GM19372 (cell line): Measurements from ENCODE around the gene GPR152.
"Not testable (repeated sequence)": the region's sequence is repeated elsewhere in the genome, so short reads cannot be mapped to it uniquely, and the experiment has no call there.

Source experiments
- ATAC-seq: cut with Tn5 transposase; IDR thresholded peaks from one replicate; pipeline ENCODE4 v1.9.1; 2021; ENCODE audit warnings: mild to moderate bottlenecking, low read depth, moderate library complexity; ENCODE audit not compliant: unreplicated experiment

Gene GPR152

DNA sequence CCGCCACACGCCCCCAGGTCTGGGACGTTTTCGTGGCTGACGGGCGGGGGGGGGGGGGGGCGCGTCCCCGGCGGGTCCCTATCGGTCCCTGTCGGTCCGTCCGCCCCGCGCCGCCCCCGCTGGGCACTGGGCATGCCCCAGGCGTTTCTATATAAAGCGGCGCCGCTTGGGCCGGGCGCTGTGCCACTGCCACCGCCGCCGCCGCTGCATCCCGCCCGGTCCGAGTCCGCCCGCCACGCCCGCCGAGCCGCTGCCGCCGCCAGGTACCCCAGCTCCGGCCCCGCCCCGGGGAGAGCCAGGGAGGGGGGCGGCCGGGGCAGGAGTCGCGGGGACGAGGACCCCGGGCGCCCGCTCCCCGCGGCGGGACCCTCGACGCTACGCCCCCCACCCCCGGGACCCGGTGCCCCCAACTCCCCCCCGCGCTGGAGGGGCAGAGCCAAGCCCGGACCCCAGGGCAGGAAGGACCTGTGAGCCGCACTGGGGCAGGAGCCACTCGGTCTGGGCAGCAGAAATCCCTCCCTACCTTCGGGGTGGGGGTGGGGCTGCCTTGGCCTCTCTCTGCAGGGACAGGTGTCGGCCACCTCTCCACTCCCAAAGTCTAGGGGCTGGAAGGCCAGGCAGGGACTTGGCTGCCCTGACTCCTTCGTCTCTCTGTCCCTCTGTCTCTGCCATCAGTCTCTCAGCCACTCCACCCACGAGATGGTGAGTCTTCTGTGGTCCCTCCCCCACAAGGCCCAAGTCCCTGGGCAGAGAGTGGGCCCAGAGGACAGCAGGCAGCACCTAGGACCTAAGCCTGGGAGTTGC lies 36.8 kb downstream of the GPR152 start, which contains the start of gene CARNS1:
CARNS1 (plus strand) TSS at position 178 of the 804 bp plus-strand sequence; CDS start at position 700, 522 bp downstream.
- ATAC-seq = no peak

DNA sequence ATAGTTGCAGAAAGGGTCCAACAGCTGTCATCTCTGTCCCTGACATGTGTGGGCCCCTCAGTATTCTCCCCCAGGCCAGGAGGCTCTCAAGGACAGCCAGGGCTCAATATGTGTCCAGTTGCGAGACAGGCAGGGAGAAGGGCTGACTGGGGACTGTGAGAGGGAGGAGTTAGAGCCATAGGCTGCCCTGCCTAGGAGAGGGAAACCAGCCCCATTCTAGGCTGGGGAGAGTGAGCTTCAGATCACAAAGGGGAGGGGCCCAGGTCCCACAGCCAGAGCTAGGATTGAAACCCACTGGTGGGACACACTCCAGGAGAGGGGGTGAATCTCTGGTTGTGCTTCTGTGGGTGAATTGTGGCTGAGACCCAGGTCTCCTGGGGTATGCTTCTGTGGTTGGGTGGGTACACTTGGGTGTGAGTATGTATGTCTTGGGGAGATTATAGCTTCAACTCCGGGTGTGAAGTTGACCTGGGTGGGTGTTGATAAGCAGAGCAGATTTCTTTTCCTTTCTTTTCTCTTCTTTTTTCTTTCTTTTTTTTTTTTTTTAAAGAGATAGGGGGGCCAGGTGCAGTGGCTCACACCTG lies 39.2 kb downstream of the GPR152 start:
- ATAC-seq = no peak

DNA sequence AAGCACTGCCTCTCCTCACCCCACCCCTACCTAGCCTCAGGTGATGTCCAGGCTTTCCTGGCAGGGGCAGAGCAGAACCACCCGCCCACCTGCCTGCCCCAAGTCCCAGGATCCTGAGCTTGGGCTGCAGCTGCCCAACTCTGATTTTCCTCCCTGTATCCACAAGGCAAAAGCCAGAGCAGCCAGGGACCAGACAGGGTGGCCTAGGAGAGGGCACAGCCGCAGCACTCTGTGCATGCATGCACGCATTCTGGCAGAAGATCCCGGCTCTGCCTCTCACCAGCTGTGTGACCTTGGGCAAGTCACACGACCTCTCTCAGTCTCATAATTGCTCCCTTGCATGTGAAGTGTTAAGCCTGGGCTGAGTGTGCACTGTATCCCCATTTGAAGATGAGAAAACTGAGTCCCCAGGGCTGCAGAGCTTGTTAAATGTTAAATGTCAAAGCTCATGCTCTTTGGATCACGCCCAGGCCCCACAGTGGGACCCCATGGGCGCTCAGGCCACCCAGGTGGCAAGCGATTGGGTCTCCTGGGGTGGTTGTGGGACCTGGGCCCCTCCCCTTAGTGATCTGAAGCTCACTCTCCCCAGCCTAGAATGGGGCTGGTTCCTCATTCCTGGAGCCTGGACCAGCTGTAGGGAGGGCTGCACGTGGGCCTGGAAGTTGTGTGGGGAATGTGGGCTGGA lies 39.9 kb downstream of the GPR152 start:
- ATAC-seq = no peak

DNA sequence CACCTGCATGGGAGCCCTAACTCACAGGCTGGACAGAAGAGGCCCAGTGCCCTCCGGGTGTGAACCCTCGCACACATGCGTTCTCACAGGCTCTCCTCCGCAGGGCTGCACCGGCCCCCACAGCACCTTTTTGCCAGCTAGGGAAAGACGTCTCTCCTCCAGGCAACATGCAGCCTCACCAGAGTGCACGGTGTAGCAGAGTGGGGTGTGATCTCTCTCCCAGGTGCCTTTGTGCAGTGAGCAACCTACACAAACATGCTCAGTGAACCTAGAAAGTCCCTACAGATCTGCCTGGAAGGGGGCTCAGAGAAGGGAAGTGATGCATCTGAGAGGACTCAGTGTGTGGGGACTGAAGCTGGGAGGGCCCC lies 40.8 kb downstream of the GPR152 start:
- ATAC-seq = no peak

DNA sequence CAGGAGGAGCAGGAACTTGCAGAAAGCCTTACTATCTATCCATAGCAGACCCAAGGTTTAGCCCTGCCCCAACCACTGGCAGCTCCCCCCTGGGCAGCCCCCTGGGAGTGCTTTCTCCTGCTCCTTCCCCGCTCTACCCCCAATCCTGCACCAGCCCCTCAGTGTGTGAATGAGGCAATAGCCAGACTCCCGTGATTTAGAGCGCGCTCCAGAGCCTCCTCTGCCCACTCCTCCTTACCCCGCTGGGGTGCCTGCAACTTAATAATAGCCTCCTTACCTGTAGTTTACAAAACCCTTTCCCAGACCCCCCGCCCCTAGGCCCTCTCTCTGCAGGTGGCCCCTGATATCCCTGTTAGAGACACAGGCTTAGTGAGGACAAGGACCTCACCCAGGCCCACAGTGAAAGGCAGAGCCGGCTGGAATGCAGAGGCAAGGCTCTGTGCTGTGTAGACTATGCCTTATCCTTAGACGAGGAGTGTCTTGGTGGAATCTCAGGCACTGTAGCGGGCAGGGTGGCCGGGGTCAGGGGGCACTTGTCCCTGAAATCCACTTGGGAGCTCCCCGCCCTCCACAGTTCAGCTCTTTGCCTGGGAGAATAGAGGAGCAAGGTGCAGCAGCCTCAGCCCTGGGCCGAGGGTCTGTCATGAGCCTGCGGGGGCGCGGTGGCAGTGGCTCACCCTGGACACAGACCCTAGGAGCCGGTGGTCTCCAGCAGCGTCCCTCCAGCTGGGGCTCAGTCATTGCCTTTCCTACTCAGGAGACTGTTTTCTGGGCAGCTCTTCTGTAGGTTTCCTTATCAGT lies 41.3 kb downstream of the GPR152 start:
- no peak for ATAC-seq

DNA sequence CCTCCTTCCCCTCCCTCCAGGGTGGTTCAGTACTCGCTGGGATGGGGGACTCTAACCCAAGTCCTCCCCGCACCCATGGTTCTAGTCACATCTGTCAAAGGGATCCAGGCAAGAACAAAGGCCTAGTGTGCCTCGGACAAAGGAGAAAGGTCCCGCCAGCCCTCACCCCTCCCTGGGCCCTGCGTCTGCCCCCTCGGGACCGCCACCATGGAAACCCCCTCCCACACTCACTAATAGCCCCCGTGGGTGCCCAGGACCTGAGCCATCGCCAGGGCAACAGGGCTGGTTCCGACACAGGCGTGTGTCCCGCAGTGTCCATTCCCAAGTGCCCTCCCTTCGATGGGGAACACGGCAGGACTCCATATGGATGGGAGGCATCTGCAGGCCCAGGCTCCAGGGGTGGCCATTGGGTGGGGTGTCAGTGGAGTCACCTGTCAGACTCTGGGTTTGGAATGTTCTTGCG lies 42.1 kb downstream of the GPR152 start:
- no peak for ATAC-seq

DNA sequence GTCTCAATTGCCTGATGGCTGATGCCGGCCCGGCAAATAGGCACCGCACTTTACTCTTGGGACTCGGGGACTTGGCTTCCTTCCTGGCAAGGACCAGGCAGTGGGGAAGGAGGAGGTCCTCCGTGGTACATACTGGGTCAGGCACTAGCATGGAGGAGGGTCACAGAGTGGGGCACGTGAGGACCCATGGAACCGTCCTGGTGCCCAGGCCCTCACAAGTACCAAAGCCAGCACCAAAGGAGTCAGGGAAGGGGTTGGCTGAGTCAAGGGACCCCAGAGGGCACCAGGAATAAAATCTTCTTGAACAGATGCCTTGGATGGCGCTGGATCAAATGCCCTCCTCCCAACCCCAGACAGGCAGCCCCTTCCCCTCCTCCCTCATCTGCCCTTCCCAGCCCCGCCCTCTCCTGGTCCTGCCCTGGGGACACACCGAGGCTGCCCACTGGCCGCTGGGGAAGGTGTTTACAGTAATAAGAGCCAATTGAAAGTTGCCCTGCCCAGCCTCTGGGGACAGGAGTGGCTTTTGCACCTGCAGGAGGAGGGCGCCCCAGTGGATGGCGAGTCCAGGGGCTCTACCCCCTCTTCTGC lies 42.7 kb downstream of the GPR152 start:
- ATAC-seq = no peak

DNA sequence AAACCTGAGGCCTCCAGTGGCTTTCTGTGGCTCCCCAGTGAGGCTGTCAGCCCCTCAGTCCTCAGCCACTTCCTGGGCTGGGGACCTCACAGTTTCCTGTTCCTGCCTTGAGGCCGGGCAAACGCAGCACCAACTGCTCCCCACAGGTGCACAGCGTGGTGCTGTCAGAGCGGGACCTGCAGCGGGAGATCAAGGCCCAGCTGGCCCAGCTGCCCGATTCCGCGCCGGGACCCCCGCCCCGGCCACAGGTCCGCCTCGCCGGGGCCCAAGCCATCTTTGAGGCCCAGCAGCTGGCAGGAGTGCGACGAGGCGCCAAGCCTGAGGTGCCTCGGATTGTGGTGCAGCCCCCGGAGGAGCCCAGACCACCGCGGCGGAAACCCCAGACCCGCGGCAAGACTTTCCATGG lies 43.3 kb downstream of the GPR152 start:
- no peak for ATAC-seq

DNA sequence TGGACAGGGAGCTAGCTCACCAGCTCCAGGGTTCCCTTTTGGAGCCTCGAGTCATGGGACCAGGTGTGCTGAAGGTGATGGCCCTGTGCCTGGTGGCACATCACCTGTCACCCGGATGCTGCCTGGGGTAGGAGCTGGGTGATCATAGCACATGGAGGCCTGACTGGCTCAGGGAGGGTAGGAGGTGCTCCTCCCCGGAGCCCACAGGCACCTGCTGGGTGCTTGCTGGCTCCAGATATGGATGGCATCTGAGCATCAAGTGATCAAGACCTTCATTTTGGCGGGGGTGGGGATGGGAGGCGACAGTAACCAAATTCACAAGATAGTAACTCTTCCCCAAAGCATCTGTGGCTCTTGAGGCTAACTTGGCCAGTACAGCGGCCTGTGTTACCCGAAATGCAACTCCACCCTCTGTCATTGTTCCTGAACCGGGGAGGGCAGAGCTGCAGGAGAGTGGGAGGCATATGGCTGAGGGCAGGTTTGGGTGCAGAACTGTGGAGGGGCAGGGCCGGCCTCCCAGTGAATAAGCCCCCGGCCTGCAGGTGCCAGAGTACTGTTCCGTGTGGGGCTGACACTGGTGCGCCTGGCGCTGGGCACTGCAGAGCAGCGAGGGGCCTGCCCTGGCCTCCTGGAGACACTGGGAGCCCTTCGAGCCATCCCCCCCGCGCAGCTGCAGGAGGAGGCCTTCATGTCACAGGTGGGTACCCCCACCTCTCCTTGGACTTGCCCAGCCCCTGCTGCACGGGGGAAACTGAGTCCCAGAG lies 43.9 kb downstream of the GPR152 start:
- no peak for ATAC-seq

DNA sequence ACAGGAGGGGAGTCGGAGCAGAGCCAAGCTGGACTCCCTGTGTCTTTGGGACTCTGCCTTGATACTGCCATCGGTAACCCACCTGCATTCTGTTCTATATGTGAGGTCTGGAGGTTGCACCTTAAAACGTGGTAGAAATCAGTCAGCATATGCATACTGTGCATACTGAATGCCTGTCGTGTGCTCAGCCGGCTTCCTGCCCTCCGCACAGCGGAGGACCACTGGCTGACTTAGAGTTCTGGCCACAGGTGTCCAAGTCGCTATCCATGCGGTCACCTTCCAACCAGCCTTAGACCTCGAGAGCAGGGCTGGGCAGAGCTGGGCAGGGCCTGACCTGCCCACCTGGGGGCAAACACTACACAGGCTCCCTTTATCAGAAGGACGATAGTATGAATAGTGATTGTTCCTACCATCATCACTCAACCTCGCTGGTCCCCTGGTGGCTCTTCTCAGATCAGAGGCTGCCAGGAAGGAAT lies 44.8 kb downstream of the GPR152 start:
- no peak for ATAC-seq

DNA sequence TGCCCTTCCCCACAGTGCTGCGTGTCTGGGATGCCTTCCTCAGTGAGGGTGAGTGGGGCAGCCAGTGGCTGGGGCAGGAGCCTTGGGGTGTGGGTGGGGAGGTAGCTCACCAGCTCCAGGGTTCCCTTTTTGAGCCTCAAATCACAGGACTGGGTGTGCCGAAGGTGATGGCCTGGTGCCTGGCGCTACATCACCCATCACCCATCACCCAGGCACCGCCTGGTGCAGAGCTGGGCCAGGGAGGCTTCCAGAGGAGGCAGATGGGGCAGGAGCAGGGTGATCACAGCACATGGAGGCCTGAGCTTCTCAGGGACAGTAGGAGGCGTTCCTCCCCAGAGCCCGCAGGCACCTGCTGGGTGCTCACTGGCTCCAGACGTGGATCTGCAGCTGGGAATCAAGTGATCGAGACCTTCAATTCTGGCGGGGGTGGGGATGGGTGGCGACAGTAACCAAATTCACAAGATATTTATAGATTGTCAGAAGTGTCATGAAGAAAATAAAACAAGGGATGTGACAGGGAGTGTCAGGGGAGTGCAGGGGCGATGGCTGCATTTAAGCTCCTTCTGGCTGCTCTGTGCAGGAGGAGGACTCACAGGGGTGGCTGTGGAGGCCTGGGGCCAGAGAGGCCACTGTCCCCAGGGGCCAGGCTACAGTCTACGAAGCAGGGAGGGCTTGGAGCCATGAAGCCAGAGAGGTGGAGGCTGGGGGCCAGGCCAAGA lies 45.4 kb downstream of the GPR152 start:
- no peak for ATAC-seq

DNA sequence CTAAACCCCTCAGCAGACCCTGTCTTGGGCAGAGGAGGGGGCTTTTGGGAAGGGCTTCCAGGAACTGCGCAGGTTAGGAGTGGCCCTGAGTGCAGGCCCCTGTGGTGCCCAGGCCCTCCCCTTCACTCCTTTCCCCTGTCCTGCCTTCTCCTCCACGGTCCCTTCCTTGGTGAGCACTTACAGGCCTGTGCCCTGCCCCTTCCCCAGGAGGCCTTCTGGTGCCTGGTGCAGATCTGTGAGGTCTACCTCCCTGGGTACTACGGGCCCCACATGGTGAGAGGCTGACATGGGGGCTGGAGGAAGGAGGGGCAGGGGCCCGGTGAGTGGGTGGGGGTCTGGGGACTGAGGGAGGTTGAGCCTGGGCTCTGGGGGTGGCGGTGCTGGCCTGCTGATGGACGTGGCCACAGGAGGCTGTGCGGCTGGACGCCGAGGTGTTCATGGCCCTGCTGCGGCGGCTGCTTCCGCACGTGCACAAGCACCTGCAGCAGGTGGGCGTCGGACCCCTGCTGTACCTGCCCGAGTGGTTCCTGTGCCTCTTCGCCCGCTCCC lies 46.0 kb downstream of the GPR152 start:
- ATAC-seq = no peak

DNA sequence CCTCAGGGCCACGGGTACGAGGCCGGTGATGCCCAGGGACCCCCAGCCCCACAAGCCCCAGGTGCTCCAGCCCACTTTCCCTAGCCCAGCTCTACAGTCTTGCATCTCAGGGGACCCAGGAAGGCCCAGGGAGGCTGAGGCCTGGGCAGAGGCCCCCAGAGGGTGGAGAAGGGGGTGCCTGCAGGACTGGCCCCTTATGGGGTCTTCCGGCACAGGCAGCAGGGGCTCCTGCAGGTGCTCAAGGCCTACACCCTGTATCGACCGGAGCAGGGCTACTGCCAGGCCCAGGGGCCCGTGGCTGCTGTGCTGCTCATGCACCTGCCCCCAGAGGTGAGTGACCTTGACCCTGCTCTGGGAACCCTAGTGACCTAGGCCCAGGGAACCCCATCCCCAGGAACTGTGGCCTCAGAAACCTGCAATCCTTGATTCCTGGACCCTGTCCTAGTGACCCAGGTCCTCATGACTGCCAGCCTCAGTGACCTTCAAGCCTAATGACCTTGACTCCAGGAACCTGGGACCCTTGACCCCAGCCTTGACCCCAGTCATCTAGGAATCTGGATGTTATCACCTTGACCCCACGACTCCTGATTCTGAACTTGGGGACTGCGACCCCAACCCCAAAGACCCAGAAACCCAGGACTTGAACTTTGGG lies 46.7 kb downstream of the GPR152 start:
- ATAC-seq = no peak

DNA sequence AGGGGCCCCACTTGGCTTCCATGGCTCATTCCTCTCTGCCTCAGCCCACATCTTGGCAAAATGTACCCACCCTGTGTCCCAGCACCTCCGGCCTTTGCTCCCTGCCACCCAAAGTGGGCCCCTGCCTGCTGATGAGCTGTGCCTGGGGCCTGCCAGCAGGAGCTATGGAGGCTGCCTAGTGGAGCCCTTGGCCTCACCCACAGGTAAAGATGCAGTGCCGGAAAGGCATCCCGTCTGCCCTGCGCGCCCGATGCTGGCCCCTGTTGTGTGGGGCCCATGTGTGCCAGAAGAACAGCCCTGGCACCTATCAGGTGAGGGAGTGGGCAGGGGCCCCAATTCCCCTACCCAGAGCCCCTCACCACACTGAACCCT lies 47.3 kb downstream of the GPR152 start:
- ATAC-seq = no peak

DNA sequence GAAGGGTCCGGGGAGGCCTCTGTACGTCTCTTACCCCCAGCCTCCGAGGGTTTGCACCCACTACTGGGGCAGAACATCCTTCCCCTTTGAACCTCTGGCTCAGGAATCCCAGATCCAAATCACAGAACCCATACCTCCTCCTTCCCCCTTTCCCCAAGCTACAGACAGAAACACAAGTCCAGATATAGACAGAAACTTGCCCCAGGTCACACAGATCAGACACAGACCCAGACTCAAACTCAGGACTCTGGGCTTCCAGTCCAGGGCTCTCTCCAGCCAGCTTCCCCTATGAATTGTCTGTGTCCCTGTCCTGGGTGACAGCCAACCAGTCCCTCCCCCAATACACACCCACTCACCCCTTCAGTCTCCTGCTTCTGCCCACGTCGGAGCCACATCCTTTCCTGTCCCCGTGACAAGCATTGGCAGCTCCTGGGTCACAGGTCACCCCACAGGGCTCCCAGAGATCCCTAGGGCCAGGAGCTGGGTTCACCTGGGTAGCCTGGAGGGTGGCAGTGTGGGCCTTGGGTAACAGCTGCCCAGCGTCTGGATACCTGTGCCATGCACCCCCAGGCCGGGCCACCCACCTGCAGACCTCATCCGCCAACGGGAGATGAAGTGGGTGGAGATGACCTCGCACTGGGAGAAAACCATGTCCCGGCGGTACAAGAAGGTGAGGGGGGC lies 47.9 kb downstream of the GPR152 start:
- ATAC-seq = no peak

DNA sequence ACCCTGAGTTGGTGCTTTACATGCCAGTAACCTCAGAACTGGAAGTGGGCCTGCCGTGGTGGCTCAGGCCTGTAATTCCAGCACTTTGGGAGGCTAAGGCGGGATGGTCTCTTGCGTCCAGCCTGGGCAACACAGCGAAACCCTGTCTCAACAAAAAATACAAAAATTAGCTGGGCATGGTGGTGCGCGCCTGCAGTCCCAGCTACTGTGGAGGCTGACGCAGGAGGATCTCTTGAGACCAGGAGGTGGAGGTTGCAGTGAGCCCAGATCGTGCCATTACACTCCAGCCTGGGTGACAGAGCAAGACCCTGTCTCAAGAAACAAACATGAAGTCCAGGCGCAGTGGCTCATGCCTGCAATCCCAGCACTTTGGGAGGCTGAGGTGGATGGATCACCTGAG lies 49.4 kb downstream of the GPR152 start:
- ATAC-seq = not testable (repeated sequence)

DNA sequence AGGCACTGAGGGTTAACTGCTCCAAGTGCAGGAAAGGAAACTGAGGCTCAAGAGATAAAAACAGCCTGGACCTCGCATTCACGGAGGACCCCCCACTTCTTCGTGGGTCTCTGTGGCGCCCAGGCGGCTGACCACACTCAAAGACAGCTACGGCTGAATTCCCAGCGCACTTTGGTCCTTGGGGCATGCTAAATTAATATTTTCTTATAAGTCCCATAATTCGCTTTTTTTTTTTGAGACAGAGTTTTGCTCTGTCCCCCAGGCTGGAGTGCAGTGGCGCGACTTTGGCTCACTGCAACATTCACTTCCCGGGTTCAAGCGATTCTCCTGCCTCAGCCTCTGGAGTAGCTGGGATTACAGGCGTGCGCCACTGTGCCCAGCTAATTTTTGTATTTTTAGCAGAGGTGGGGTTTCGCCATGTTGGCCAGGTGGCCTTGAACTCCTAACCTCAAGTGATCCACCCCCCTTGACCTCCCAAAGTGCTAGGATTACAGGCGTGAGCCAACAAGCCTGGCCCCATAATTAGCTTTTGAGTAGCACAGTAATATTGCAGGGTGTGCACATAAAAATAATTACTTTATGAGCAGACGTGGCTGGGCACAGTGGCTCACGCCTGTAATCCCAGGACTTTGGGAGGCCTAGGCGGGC lies 50.2 kb downstream of the GPR152 start:
- not testable (repeated sequence) for ATAC-seq
